GM12874 (cell line): ENCODE results near the gene HINT2.

Source experiments
- TF ChIP-seq, protein P1 (sequence below): IDR thresholded peaks from 2 replicates; pipeline ENCODE4 v1.5.1; 2011; ENCODE audit warnings: low read depth, mild to moderate bottlenecking, control low read depth, low read length, moderate library complexity; ENCODE audit not compliant: insufficient read depth

The HINT2 gene

DNA sequence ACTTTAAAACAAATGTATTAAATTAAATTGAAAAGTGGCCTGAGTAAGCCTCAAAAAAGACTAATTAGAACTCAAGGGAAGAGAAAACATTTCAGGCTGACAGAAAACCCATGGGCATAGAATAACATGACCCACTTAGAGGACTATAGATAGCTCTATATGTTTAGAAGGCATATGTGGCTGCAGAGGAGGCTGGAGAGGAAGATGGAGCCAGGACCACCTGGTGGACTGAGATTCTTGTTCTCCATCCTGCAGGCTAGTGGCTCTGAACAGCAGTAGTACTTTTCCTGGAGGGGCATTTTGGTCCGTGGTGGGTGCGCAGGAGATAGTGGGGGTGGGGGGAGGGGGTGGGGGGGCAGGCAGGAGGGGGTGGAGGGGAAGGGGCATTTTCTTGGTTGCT, 33.8 kb downstream of the HINT2 start:
- TF ChIP-seq, protein P1, sequence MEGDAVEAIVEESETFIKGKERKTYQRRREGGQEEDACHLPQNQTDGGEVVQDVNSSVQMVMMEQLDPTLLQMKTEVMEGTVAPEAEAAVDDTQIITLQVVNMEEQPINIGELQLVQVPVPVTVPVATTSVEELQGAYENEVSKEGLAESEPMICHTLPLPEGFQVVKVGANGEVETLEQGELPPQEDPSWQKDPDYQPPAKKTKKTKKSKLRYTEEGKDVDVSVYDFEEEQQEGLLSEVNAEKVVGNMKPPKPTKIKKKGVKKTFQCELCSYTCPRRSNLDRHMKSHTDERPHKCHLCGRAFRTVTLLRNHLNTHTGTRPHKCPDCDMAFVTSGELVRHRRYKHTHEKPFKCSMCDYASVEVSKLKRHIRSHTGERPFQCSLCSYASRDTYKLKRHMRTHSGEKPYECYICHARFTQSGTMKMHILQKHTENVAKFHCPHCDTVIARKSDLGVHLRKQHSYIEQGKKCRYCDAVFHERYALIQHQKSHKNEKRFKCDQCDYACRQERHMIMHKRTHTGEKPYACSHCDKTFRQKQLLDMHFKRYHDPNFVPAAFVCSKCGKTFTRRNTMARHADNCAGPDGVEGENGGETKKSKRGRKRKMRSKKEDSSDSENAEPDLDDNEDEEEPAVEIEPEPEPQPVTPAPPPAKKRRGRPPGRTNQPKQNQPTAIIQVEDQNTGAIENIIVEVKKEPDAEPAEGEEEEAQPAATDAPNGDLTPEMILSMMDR = no peak

DNA sequence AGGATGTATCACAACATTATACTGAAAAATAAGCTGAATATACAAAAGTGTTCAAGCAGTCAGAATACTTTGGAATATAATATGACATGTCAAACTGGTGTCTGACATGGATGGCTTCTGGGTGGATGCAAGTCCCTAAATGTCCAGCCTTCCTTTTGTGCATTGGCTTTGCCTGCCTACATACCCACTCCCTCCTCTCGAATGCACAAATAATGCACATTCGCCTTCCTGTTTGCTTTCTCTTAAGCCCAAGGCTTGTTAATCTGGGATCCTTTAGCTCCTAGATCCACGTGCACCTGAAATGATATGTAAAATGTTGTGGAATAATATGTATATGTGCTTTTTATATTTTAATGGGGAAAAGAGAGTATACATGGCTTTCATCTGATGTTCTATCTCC, 36.3 kb downstream of the HINT2 start:
- TF ChIP-seq, protein P1 = no peak

DNA sequence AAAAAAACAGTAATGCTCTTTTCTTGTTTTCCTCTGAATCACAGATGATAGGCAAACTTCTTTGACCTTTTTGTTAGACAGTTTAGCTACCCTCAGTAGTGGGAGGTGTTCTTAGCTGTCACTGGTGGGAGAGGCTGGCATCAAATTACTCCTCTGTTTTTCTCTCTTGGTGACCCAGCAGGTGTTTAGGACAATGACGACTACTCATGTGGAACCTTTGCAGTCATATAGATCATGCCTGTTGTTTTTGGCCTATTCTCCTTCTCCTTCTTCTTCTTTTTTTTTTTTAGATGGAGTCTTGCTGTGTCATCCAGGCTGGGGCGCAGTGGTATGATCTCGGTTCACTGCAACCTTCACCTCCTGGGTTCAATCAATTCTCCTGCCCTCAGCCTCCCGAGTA, 38.8 kb downstream of the HINT2 start:
- TF ChIP-seq, protein P1 = no peak

DNA sequence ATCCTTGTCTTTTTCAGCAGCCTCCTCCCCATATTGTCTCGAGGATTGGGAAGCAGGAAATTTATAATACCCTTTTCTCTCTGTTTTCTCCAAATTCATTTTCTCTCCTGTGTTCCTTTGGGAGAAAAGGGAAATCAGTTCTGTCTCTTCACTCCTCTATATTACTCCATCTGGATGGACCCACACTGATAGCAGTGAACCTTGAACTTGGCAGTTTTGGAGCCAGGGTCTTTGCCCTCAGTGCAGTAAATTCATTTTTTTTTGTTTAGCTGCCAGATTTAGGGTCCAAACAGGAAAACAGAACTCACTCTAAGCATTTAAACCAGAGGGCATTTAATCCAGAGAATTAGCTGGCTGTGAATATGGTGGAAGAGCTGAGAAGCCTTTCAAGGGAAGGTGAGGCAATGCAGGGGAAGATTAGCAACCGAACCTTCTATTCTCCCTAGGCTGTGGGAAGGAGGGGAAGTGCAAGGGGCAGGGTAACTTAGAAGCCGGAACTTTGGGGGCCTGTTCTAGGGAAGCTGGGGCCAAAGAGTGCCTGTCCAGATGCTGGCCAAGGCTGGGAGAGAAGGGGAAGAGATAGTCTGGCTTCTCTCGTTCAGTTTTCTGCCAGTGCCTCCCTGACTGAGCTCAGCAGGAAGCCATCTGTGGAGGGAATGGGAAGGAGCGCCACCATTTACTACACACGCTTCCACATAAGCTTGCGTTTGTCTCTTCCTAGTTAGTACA, 39.8 kb downstream of the HINT2 start:
- TF ChIP-seq, protein P1 = no peak

DNA sequence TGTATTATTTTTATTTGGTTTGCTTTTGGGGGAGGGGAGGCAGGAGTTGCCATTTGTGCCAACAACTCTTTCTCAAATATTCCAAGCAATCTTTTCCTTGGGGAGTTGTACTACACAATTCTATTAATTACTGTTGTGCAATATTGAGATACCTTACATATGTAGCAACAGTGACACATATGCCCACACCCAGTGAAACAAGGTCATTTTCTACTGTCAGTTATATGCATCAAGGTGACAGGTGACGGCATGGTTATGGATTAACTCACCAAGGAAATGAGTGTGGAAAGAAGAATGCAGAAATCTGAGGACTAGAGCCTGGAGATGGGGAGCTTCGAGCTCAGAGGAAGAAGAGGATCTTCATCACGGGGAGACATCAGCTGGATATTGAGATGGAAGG, 42.9 kb downstream of the HINT2 start:
- TF ChIP-seq, protein P1 = no peak

DNA sequence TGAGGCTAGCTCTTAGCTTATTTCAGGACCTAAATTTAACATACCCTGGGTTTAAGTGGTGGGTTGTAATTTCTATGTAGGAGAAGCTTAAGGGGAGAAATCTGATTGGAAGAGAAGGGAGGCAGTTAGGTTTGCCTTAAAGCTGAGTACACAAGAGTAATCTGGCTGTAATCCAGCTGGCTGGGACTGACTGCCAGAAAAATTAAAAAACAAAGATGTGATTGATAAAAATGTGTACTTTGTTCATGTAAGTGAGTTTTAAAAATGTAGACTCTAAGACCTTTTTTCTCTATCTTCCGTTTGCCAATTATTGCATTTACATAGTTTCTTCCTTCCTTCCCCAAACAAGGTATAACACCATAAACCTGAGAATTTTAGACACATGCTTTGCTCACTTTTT, 43.3 kb downstream of the HINT2 start:
- TF ChIP-seq, protein P1 = no peak

DNA sequence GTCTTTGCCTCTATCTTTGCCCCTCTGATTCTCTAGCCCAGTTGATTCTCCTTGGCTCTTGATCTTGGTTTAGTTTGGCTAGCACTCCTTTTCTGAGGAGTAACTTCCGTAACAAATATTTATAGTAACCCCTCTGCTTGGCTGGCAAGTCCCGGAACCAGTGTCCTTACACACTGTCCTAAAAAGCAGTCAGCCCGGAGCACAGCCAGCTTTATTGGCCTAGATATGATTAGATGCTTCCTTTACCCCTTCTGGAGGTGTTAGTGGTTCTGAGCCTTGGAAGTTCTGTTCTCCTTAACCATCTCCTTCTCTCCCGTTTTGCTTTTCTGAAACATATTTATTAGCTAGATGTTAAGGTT, 43.8 kb downstream of the HINT2 start:
- TF ChIP-seq, protein P1 = no peak

DNA sequence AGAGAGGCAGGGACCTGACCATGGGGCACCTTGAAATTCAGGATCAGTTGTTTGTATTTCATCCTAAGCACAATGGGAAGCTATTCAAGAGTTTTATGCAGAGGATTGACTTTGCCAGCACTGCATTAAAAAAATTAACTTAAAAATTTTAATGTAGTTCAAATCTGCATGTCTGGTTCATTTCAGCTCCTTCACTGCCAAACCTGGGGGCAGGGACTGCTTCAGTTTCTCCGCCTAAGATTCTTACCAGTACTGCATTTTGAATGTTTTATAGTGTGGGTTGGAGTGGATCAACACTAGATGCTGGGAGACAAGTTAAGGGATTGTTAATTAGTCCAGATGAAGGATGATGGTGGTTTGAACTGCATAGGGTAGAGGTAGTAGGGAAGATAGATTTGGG, 45.1 kb downstream of the HINT2 start:
- TF ChIP-seq, protein P1 = no peak
